Cardiac fibroblast (primary cell): ENCODE data around the gene SAAL1.
"Not testable (repeated sequence)": the region's sequence is repeated elsewhere in the genome, so short reads cannot be mapped to it uniquely, and the experiment has no call there.

Experiments
- DNase-seq, 2 donors: peaks; one replicate each; pipeline versions ENCODE4 v3.0.0 to v3.0.0-alpha.2; 2010; ENCODE audit warnings: low read depth in 2 of 2
- H3K4me3 ChIP-seq, 2 donors: replicated peaks in 1 of 2; 1 replicate in 1 of 2; 2 replicates in 1 of 2; pipeline ENCODE4 v1.5.1; 2011; ENCODE audit warnings: low read depth in 2 of 2, low read length in 2 of 2, mild to moderate bottlenecking in 2 of 2, moderate library complexity in 1 of 2
- CTCF ChIP-seq: IDR thresholded peaks from one replicate; pipeline ENCODE4 v1.5.1; 2011; ENCODE audit warnings: low read depth, mild to moderate bottlenecking, low read length, inconsistent platforms

SAAL1 gene

GRCh38 chr11:18137186-18137800, 31.4 kb upstream of the SAAL1 start:
- H3K4me3 ChIP-seq = no peak overlapping the region
- no peak for TF ChIP-seq CTCF
- no peak for DNase-seq

GRCh38 chr11:18135308-18135707, 29.4 kb upstream of the SAAL1 start:
- no peak for DNase-seq
- no peak overlapping the region for H3K4me3 ChIP-seq
- no peak for TF ChIP-seq CTCF

GRCh38 chr11:18132341-18132740, 26.5 kb upstream of the SAAL1 start, which contains the start of gene MRGPRX3:
Gene MRGPRX3, plus strand, starts transcription at chr11:18132571. Its CDS starts 4,632 bp downstream, at chr11:18137203.
- no peak within 1 kb of the TSS for H3K4me3 ChIP-seq
- peak; percentile 4 to 38 for DNase-seq
- TF ChIP-seq CTCF = no peak

GRCh38 chr11:18131115-18131514, 25.2 kb upstream of the SAAL1 start:
- H3K4me3 ChIP-seq, DNase-seq: not testable (repeated sequence)

GRCh38 chr11:18121331-18121828, 15.5 kb upstream of the SAAL1 start:
- DNase-seq, H3K4me3 ChIP-seq: not testable (repeated sequence)

- TF ChIP-seq CTCF = peak; percentile 91
Observed at GRCh38 chr11:18115360-18116127, 9.7 kb upstream of the SAAL1 start.

GRCh38 chr11:18111005-18111404, 5.1 kb upstream of the SAAL1 start:
- TF ChIP-seq CTCF = no peak
- no peak overlapping the region for H3K4me3 ChIP-seq
- no peak for DNase-seq

More at GRCh38 chr11:18115360-18116127, 9.7 kb upstream of the SAAL1 start:
- DNase-seq = peak; percentile 65 to 68
- H3K4me3 ChIP-seq = no peak overlapping the region
